ENCODE measurements around the gene ZNF516. TPM values are rescaled to one million over a fixed set of nuclear protein-coding genes. Genes with fewer than 3 reads are reported as not detected.

The ZNF516 gene
- total RNA-seq, 1 experiment from 2014 or later = 22.5 TPM

DNA sequence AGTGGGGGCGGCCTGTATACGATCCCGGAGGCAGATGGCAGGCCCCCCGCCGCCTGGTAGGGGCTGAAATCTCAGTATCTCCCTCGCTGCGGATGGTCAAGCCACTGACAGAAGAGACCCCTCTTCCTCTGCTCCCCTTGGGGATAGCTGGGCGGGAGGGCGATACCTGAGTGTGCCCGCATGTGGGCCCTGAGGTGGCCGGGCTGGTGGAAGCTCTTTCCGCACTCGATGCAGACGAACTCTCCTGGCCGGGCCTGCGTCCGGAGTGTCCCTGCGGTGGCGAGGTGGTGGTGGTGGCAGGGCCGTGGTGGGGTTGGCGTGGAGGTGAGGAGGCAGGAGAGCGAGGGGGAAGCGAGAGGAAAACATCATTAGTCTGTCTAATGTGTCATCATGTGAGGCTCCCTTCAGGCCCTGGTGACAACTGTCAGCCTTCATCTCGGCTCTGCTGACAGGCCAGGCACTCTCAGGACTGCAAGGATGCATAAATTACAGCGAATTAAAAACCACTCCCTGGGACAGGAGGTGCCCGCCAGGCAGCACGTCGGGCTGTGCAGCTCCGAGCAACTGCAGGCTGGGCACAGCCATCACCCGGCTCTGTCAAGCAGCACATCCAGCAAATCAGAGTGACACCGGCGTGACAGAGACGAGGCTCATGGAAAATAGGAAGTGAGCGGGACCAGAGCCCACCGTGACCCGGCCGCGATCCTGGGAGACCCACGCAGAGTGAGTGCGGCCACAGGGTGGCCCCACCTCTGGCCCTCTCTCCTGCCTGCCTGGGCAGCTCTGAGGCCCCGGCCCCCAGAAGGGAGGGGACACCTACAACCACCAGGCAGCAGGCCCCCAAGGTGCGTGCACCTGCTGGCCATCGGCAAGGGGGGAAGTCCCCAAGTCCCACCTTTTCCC lies 123.5 kb downstream of the ZNF516 start:
- DNase-seq (ENCODE audit: extremely low read depth, low read depth) = no peak

DNA sequence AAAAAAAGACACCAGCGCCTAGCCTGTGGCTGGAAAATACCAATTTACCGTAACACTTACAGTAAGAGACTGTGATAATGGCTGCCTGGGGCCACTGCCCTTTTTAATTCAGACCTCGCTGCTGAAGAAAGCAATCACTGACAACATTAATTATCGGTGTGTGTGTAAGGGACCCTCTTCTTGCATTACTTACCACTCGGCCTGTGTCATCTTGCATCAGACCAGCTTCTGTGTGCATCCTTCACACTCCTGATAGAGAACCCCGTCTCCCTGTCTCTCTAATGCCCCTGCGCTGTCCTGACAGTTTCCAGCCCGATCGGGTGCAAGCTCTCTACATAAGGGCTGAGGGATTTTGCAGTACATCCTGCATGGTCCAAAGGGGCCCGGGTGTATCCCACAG lies 124.4 kb downstream of the ZNF516 start:
- no peak for DNase-seq (ENCODE audit: extremely low read depth, low read depth)

DNA sequence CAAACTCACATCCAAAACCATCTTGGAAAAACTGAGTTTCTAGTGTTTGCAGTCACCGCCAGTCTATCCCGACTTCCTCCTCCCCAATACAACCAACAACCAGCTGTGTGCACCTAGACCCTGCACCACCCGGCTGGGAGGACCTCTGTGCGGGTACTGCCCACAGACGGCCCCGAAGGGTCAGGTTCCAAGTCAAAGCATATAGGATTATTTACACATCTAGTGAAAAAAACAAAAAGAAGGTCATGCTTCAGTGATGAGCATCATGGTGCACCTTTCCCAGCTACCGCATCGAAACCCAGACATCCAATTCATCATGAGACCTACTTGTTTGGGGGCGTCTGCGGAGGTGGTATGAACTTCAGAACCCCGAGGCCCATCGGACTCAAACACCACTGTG lies 124.8 kb downstream of the ZNF516 start:
- no peak for DNase-seq (ENCODE audit: extremely low read depth, low read depth)

DNA sequence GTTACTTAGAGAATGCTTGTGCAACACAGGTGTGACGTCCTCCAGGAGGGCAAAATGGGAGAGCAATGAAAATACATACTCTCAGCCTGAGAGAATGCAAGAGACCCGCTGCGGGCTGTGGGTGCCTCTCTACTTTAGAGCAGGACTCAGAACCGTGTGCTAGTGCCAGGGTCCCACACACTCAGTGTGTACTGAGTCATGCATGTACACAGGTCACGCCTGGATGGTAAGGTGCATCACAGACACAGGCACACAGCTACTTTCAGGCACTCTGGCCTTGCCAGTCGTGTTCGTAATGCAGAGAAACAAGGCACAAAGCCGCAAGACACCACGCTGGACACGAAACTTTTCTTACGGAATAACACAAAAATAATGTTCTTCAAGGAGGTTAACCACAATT lies 125.3 kb downstream of the ZNF516 start:
- DNase-seq (ENCODE audit: extremely low read depth, low read depth) = no peak

DNA sequence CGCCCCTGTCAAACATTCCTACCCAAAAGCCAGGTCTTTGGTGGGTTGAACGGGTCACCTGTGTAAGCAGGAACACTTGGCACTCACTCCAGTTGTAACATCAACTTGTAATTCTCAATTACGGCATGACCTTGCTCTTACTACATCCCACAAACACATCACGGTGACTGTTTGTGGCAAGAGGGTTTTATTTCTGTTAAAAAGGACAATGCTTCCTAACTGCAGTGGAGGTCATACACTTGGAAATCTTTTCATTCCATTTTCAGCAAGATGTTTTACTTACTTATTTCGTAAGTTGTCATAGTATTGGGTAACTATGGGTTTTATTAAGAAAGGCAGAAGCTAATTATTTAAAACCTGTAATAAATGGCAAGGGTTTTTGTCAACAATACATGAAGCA lies 126.1 kb downstream of the ZNF516 start:
- DNase-seq (ENCODE audit: extremely low read depth, low read depth) = no peak

DNA sequence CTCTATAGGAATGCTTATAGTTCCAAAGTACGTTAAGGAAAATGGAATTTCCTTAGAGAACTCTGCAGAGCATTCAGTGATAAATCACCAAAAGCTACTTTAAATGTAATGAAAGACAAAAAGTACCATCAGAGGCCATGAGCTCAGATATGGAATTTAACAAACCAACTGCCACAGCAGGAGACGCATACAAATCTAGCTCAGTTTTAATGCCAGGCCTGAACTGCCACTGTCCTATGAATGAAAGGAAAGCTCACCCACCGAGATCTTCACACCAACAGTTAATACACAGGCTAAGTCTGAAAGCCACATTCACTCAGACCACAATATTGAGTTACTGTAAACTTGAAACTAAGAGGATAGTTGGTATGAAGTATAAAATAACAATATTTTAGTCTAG lies 126.8 kb downstream of the ZNF516 start:
- DNase-seq (ENCODE audit: extremely low read depth, low read depth) = no peak

DNA sequence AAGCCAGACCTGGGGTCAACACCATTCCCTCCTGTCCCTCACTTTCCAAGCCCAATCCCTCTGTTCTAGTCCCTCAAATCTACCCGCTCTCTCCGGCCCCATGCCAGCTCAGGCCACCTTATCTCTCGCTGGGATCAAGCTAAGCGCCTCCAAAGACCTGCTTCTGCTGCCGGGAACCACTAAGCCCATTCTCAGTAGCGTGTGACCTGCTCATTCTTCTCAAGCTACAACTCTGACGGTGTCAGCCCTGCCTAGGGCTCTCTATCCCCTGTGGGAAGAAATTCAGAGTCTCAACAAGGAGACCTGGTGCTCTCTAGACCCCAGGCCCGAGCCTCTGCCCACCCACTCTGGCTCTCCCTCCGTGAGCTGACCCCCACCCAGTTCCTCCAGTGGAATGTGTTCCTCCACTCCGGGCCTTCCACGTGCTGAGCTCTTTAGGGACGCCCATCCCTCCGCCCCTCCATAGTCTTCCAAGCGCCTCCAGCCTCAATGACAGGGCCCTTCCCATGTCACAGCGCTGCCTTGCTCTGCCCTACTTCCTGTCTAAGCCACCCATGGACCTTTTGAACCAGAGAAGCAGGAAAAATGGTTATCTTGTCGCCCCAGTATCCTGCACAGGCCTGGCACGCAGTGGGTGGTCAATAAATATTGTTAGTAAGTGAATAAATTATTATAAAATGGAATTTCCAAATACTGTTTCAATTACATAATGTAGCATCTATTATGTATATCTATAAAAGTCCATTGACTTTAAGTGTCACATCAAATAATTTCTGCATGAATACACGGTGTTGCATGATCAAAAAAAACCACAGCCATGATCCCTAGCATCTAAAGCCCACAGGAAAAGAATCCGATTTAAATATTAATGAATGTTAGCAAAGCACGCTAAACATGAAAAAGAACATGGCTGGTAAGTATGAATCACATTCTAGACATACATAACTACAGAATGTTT lies 127.6 kb downstream of the ZNF516 start:
- no peak for DNase-seq (ENCODE audit: extremely low read depth, low read depth)

DNA sequence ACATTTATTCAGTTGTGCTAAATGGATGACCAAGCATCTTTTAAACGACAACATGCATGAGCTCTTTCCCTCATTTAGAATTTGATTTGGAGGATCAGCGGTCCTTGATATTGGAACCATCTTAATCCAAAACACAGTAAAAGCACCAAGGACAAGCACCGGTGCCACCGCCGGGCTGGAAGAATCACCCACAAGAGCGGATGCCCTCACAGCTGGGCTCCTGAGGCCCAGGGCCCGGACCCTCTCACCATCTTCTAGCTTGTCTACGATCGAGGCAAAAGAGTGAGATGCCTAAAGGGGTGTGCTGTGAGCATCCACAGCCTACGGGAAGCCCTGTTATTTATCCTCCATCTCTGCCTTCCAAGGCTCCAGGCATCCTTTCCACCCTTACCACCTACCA lies 129.5 kb downstream of the ZNF516 start:
- no peak for DNase-seq (ENCODE audit: extremely low read depth, low read depth)

DNA sequence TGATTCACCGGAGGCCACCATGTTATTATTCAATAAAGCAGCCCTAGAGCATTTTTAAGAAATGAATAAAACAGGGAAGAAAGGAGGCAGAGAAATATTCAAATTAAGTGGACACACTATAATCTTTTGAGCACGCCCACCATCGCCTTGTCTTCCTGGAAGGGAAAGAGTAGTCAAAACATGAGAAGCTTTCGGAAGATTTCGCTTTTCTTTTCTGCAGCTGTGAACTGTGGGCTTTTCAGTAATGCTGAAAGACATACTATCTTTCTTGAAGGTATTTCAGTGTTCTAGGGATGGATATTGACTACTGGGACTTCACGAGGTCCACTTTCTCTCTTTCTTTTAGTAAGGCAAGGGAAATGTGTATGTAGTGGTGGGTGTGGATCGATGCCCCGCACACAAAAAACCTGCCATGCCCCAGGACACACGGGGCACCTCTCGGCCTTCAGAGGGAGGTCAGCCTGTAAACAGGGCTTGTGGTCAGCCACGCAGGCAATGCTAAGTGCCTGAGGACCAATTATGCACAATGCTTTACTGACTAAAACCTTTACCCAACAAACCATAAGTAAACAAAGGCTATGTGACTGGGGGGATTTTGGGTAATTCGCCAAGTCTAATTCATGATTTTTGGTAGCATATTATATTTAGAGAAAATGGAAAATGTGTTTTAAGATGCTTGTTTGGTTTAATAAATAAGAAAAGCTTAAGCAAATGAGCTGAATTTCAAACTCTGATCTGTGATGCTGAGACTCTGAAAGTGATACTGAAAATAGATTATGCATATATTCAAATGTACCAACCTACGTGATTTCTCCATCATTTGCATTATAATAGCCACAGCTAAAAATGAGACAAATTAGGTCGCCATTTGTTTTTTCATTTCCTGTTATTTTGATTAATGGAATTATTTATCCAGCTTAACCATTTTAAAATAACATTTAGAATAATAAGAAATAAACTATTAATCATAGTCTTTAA lies 130.5 kb downstream of the ZNF516 start:
- no peak for DNase-seq (ENCODE audit: extremely low read depth, low read depth)

DNA sequence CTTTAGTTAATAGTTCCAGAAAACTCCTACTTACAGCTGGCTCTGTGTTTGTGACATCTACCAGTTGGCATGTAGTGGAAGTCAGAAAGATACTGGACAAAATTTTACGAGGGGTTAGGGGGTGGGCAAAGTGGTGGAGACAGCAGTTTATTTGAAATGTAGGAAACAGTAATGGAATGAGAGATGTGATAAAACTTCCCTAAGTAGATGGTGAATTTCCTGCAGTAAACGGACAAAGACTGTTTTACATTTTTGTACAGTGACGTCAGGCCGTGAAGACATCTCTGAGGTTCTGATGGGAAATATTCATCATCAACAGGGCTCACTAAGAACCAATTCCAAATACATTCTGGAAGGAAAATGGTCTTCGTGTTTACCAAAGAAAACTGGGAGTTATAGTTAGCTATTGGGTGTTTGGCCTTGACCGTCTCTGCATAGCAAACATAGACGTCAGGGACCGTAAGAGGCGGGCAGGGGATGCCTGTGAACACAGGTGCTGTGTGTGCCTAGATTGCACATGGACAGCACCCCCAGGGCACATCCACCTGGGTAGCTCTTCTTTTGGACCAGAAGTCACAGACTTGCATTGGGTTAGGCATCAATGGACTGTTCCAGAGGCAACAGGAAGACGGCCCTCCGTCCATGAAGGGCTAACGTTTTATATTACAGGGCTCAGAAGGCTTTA lies 131.5 kb downstream of the ZNF516 start:
- no peak for DNase-seq (ENCODE audit: extremely low read depth, low read depth)

DNA sequence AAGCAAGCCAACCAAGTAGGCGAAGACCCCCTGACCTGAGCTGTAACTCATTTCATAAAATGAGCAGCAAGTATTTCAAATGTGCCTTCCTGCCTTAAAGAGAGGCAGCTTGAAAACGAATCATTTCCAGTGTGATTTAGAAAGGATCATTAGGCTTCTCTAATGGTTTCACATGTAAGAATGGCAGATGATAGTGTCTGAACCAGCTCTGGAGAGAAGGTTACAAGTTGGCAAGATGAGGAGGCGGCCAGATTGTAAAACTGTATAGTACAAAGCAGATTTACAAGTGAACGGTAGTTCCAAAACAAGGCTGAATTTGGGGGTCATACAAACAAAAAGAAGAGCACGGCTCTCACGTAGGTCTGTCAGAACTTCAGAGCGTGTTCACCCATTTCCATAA lies 132.4 kb downstream of the ZNF516 start:
- DNase-seq (ENCODE audit: extremely low read depth, low read depth) = no peak

DNA sequence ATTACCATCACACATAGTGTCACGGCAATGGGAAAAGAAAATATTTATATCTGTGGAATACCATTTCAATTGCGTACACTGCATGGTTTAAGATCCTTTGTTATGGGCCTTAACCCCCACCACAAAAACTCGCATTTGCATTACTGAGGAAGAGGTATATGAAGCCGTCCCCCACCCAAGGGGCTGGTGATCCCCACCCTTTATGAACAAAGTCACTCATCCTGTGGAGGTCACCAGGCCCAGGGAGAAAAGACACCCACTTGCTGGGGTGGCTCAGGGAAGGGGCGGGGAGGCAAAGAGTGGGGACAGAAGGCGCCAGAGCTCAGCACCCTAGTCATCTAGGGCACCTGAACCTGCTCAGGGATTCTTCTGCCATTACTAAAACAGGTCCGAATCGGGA lies 133.8 kb downstream of the ZNF516 start:
- no peak for DNase-seq (ENCODE audit: extremely low read depth, low read depth)

DNA sequence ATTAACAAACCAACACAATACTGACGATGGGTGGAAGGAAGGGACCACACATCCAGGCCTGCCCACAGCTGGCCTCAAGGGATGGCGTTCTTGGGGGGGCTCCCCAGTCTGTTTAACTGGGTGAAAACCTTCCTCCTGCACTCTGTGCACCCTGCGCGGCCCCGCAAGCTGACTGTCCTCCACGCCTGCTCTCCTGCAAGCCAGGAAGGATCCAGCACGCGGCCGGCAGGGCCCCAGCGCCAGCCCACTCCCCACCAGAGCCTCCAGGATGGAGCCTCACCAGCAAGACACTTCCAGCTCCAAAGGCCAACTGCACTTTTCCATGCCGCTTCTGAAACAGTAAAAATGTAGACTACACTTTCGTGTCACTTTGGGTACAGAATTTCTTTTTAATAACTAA lies 135.1 kb downstream of the ZNF516 start:
- no peak for DNase-seq (ENCODE audit: extremely low read depth, low read depth)

DNA sequence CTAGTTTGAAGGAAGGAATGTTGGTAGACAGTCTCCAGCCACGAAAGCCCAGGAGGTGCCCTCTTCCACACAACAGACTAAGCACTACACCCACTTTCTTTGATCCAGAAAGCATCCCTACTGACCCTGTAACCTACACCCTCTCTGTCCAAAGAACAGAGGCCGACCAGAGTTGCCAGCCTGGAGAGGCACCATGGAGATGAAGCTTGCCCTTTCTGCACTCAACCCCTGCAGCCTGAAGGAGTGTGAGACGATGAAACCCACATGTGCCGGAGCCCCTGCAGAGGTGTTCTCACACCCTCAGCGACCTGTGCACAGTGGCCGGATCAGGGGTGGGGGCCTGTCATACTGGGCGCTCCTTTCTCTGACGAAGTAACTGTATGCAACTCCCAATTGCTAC lies 136.3 kb downstream of the ZNF516 start:
- DNase-seq (ENCODE audit: extremely low read depth, low read depth) = no peak

DNA sequence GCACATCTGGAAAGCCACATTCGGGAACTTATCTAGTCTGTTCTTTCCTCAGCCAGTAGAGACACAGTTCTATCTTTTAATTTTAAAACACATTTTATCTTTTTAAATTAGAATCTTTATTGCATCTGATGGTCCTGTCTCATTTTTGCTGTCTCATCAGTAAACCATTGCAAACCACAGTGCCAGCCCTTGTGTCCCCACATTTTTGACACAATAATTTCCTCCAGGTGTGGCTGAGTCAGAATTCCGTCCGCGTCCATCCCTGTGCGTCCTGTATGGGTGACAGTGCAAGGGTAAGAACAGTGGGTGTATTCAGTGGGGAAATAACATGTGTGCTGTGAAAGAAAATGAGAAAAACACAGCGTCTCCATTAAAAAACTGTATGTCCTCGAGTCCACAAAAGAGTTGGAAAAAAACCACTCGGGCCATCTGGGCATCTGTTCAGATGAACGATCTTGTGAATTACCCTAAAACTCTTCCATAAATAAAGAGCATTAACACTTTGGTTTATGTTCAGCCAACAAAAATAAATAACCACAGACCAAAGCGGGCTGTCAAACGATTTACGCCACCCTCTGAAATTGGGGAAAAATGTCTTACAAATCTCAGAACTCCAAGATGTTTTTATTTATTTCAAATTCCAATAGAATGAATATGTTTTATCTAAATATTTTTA lies 137.3 kb downstream of the ZNF516 start:
- no peak for DNase-seq (ENCODE audit: extremely low read depth, low read depth)

DNA sequence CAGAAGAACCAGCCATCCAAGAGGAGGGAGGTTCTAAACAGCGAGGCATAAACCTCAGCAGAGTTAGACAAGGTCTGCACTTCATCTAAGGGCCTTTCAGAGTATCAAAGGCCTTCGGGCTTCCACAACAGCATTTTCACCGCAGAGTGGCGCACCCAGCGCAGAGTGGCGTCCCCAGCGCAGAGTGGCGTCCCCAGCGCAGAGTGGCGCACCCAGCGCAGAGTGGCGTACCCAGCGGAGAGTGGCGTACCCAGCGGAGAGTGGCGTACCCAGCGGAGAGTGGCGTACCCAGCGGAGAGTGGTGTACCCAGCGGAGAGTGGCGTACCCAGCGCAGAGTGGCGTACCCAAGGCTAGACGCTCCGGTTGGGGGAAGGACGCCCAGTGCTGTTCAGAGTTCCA lies 137.9 kb downstream of the ZNF516 start:
- DNase-seq (ENCODE audit: extremely low read depth, low read depth) = no peak

DNA sequence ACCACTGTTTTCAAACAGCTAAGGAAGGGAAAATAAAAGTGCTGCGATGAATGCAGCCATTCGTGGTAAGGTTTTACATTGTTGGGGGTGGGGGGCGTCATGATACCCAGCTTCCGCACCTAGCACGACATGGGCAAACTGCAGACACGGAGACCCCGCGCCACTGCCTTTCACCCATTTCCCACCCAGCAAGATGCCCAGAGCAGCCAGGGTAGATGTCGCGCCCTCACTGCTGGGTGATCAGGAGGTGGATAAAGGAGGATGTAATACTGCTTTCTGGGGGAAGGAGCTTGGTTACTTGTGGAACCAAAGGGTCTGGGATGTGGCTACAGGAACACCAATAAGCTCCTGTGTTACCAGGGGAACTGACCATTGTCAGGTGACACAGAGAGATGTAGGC lies 138.4 kb downstream of the ZNF516 start:
- no peak for DNase-seq (ENCODE audit: extremely low read depth, low read depth)

DNA sequence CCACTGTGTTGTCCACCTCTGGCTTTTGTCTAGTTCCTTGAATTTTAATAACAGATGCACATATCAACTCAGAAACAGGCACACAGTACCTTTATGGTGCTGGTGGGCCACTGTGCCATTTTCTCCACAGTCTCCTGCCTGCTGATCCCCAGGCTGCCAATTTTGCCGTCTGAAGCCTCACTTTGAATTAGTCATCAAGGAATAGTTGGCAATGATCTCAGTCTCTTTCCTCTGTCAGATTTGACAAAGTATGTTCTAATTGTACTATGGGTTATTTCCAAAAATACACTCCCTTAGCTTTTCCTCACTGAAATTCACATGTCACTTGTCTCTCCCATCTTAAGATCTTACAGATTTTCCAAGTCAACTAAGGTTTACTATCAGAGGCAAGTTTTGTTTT lies 140.7 kb downstream of the ZNF516 start:
- no peak for DNase-seq (ENCODE audit: extremely low read depth, low read depth)

DNA sequence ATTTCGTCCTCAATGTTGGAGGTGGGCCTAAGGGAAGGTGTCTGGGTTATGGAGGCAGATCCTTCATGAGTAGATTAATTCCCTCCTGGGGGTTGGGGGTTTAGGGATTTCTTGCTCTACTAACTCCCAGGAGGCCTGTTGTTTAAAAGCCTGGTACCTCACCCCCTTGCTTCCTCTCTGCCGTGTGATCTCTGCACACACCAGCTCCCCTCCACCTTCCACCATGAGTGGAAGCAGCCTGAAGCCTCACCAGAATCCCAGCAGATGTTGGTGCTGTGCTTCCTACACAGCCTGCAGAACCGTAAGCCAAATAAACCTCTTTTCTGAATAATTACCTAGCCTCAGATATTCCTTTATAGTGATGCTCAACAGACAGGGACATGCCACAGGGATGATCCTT lies 141.5 kb downstream of the ZNF516 start:
- no peak for DNase-seq (ENCODE audit: extremely low read depth, low read depth)

Measured in NCI-H460 (cell line).